ENCODE data around the gene RAP1B.

DNA sequence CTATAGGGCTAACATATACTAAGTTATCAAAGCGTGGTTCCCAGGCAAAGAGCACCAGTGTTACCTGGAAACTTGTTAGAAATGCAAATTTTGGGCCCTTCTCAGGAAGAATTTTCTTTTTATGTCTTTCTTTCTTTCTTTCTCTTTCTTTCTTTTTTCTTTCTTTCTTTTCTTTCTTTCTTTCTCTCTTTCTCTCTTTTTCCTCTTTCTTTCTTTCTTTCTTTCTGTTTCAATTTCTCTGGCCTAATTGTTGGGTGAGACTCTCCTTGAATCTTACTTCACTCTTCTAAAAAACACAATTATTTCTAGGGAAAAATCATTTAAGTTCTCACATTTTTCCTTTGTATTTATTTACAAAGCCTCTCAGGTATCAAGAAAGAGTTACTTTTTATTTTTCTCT lies 46.5 kb upstream of the RAP1B start:
- TF ChIP-seq POLR2AphosphoS5 (IDR thresholded peaks at IDR 0.05; ENCODE audit: low read depth, low read length): no peak
- TF ChIP-seq TAF1 (IDR thresholded peaks at IDR 0.05; ENCODE audit: borderline replicate concordance, insufficient read depth, low read length): no peak
